DMS 273 (cell line): ENCODE data around the gene USP49.
"Not testable (repeated sequence)": the region's sequence is repeated elsewhere in the genome, so short reads cannot be mapped to it uniquely, and the experiment has no call there.

Experiments used
- DNase-seq: peaks from one replicate; lab custom pipeline; 2025; ENCODE audit not compliant: unreplicated experiment; lab: John Stamatoyannopoulos, UW

USP49 gene

GRCh38 chr6:41895300-41896233, at the start of gene USP49:
Gene USP49 (minus strand): TSS chr6:41895375. CDS start chr6:41806983, 88,392 bp downstream.
- DNase-seq: peak; percentile 95

- no peak for DNase-seq
Observed at GRCh38 chr6:41943456-41943855, 48.3 kb upstream of the USP49 start.

- DNase-seq: not testable (repeated sequence)
Observed at GRCh38 chr6:41942882-41943281, 47.7 kb upstream of the USP49 start.

GRCh38 chr6:41942067-41942851, 47.1 kb upstream of the USP49 start:
- peak; percentile 72 for DNase-seq

GRCh38 chr6:41941280-41942066, 46.3 kb upstream of the USP49 start, which contains the start of gene CCND3:
Gene CCND3 (minus strand): TSS chr6:41941808. CDS start chr6:41941649, 159 bp downstream.
- DNase-seq: peak; percentile 96

- peak; percentile 78 for DNase-seq
Observed at GRCh38 chr6:41940759-41941279, 45.6 kb upstream of the USP49 start.

GRCh38 chr6:41939848-41940758, 44.9 kb upstream of the USP49 start:
- no peak for DNase-seq

- peak; percentile 21 for DNase-seq
Observed at GRCh38 chr6:41939176-41939847, 44.1 kb upstream of the USP49 start.

- no peak for DNase-seq
Observed at GRCh38 chr6:41938590-41939175, 43.5 kb upstream of the USP49 start.

GRCh38 chr6:41937861-41938574, 42.8 kb upstream of the USP49 start:
- peak; percentile 31 for DNase-seq

GRCh38 chr6:41937472-41937860, 42.3 kb upstream of the USP49 start:
- DNase-seq: no peak

GRCh38 chr6:41936073-41936837, 41.1 kb upstream of the USP49 start:
- DNase-seq: peak; percentile 88

GRCh38 chr6:41935685-41936072, 40.5 kb upstream of the USP49 start:
- no peak for DNase-seq

- DNase-seq: peak; percentile 56
Observed at GRCh38 chr6:41935193-41935574, 40.0 kb upstream of the USP49 start.

GRCh38 chr6:41934278-41935192, 39.4 kb upstream of the USP49 start:
- DNase-seq: no peak

GRCh38 chr6:41932378-41932777, 37.2 kb upstream of the USP49 start:
- DNase-seq: no peak
